Measurements from ENCODE around the gene CACNA1S.

CACNA1S gene

GRCh38 chr1:201020040-201020591, 92.1 kb downstream of the CACNA1S start:
- Histone ChIP-seq H3K14ac (ENCODE audit: low read length) (no peak overlapping the region), H3K4me3 (ENCODE audit: low read length in 2 of 2) (no peak overlapping the region), H2BK15ac (ENCODE audit: low read length) (peak overlapping the region; percentile 49), H4K8ac (ENCODE audit: low read depth, low read length) (no peak overlapping the region), H2AK5ac (ENCODE audit: low read depth, low read length) (peak overlapping the region; percentile 42), H2BK5ac (ENCODE audit: low read length) (peak overlapping the region; percentile 25), H2AFZ (ENCODE audit: low read length) (no peak overlapping the region), H3K79me1 (ENCODE audit: low read depth, low read length) (no peaks in the 10 kb centered on the region), H3K27me3 (ENCODE audit: control insufficient read depth in 3 of 3, insufficient read depth in 3 of 3, low read depth in 1 of 3, low read length in 3 of 3) (peaks cover 0 to 6% (median 0%) of the 10 kb centered on the region in 3 experiments), H3K23ac (ENCODE audit: low read depth, low read length, poor library complexity) (no peak overlapping the region), H3K9me3 (replicated peaks in 1 of 2; ENCODE audit: control insufficient read depth in 2 of 2, insufficient read depth in 1 of 2, low read depth in 1 of 2, low read length in 2 of 2) (no peaks in the 10 kb centered on the region), H3K4me2 (ENCODE audit: insufficient read depth, low read length, poor library complexity, severe bottlenecking) (no peak overlapping the region), H3K36me3 (replicated peaks in 1 of 2; ENCODE audit: control insufficient read depth in 2 of 2, insufficient read depth in 2 of 2, low read length in 2 of 2) (peaks cover 0 to 1% of the 10 kb centered on the region in 2 donors), H3K18ac (ENCODE audit: low read length) (peak overlapping the region; percentile 65), H3K9ac (ENCODE audit: low read depth, low read length, poor library complexity) (no peak overlapping the region), H2BK120ac (ENCODE audit: low read depth, low read length) (no peak overlapping the region), H3K4ac (ENCODE audit: low read length) (no peak overlapping the region), H3K27ac (replicated peaks; ENCODE audit: low read length) (no peak overlapping the region), H4K91ac (ENCODE audit: low read depth, low read length, poor library complexity) (no peak overlapping the region), H3K4me1 (ENCODE audit: control insufficient read depth in 2 of 2, insufficient read depth in 1 of 2, low read depth in 1 of 2, low read length in 2 of 2) (peaks cover 31 to 40% of the 10 kb centered on the region in 2 donors), H2BK12ac (ENCODE audit: low read length) (no peak overlapping the region)
- WGBS, 2 donors (ENCODE audit: extremely low coverage in 2 of 2, insufficient read length in 2 of 2, insufficient replicate concordance in 1 of 2): no CpG with 5 or more reads among the region's 4 CpGs
- no peak for DNase-seq (ENCODE audit: low spot score)

GRCh38 chr1:201019321-201019977, 92.8 kb downstream of the CACNA1S start:
- H3K36me3 ChIP-seq (replicated peaks in 1 of 2; ENCODE audit: control insufficient read depth in 2 of 2, insufficient read depth in 2 of 2, low read length in 2 of 2): peaks cover 0 to 1% of the 10 kb centered on the region in 2 donors
- H3K4ac ChIP-seq (ENCODE audit: low read length): no peak overlapping the region
- H3K14ac ChIP-seq (ENCODE audit: low read length): no peak overlapping the region
- H4K8ac ChIP-seq (ENCODE audit: low read depth, low read length): no peak overlapping the region
- no peak overlapping the region for H2BK5ac ChIP-seq (ENCODE audit: low read length)
- WGBS, 2 donors (ENCODE audit: extremely low coverage in 2 of 2, insufficient read length in 2 of 2, insufficient replicate concordance in 1 of 2): no CpG with 5 or more reads among the region's 5 CpGs
- no peaks in the 10 kb centered on the region for H3K9me3 ChIP-seq (replicated peaks in 1 of 2; ENCODE audit: control insufficient read depth in 2 of 2, insufficient read depth in 1 of 2, low read depth in 1 of 2, low read length in 2 of 2)
- H3K79me1 ChIP-seq (ENCODE audit: low read depth, low read length): no peaks in the 10 kb centered on the region
- no peak overlapping the region for H3K9ac ChIP-seq (ENCODE audit: low read depth, low read length, poor library complexity)
- H3K4me3 ChIP-seq (ENCODE audit: low read length in 2 of 2): no peak overlapping the region
- H3K27me3 ChIP-seq (ENCODE audit: control insufficient read depth in 3 of 3, insufficient read depth in 3 of 3, low read depth in 1 of 3, low read length in 3 of 3): peaks cover 0 to 6% (median 0%) of the 10 kb centered on the region in 3 experiments
- H3K4me1 ChIP-seq (ENCODE audit: control insufficient read depth in 2 of 2, insufficient read depth in 1 of 2, low read depth in 1 of 2, low read length in 2 of 2): peaks cover 35 to 36% of the 10 kb centered on the region in 2 donors
- no peak overlapping the region for H3K23ac ChIP-seq (ENCODE audit: low read depth, low read length, poor library complexity)
- H2AK5ac ChIP-seq (ENCODE audit: low read depth, low read length): peak overlapping the region; percentile 81
- no peak overlapping the region for H4K91ac ChIP-seq (ENCODE audit: low read depth, low read length, poor library complexity)
- H2BK12ac ChIP-seq (ENCODE audit: low read length): no peak overlapping the region
- no peak overlapping the region for H3K4me2 ChIP-seq (ENCODE audit: insufficient read depth, low read length, poor library complexity, severe bottlenecking)
- H2BK15ac ChIP-seq (ENCODE audit: low read length): no peak overlapping the region
- H2AFZ ChIP-seq (ENCODE audit: low read length): no peak overlapping the region
- H2BK120ac ChIP-seq (ENCODE audit: low read depth, low read length): no peak overlapping the region
- H3K27ac ChIP-seq (replicated peaks; ENCODE audit: low read length): no peak overlapping the region
- H3K18ac ChIP-seq (ENCODE audit: low read length): no peak overlapping the region
- DNase-seq (ENCODE audit: low spot score): no peak

- H3K27ac ChIP-seq (replicated peaks; ENCODE audit: low read length): no peak overlapping the region
- no peak overlapping the region for H3K14ac ChIP-seq (ENCODE audit: low read length)
- WGBS, 2 donors (ENCODE audit: extremely low coverage in 2 of 2, insufficient read length in 2 of 2, insufficient replicate concordance in 1 of 2): no CpG with 5 or more reads among the region's 2 CpGs
- H2AFZ ChIP-seq (ENCODE audit: low read length): no peak overlapping the region
- H3K36me3 ChIP-seq (replicated peaks in 1 of 2; ENCODE audit: control insufficient read depth in 2 of 2, insufficient read depth in 2 of 2, low read length in 2 of 2): peaks cover 0 to 1% of the 10 kb centered on the region in 2 donors
- H2BK12ac ChIP-seq (ENCODE audit: low read length): no peak overlapping the region
- H3K4me2 ChIP-seq (ENCODE audit: insufficient read depth, low read length, poor library complexity, severe bottlenecking): no peak overlapping the region
- H3K9ac ChIP-seq (ENCODE audit: low read depth, low read length, poor library complexity): no peak overlapping the region
- no peak overlapping the region for H4K91ac ChIP-seq (ENCODE audit: low read depth, low read length, poor library complexity)
- no peaks in the 10 kb centered on the region for H3K9me3 ChIP-seq (replicated peaks in 1 of 2; ENCODE audit: control insufficient read depth in 2 of 2, insufficient read depth in 1 of 2, low read depth in 1 of 2, low read length in 2 of 2)
- no peak overlapping the region for H3K4ac ChIP-seq (ENCODE audit: low read length)
- H2AK5ac ChIP-seq (ENCODE audit: low read depth, low read length): no peak overlapping the region
- H2BK15ac ChIP-seq (ENCODE audit: low read length): no peak overlapping the region
- DNase-seq (ENCODE audit: low spot score): no peak
- H2BK120ac ChIP-seq (ENCODE audit: low read depth, low read length): no peak overlapping the region
- no peak overlapping the region for H4K8ac ChIP-seq (ENCODE audit: low read depth, low read length)
- peaks cover 34 to 37% of the 10 kb centered on the region in 2 donors for H3K4me1 ChIP-seq (ENCODE audit: control insufficient read depth in 2 of 2, insufficient read depth in 1 of 2, low read depth in 1 of 2, low read length in 2 of 2)
- no peak overlapping the region for H3K4me3 ChIP-seq (ENCODE audit: low read length in 2 of 2)
- no peaks in the 10 kb centered on the region for H3K79me1 ChIP-seq (ENCODE audit: low read depth, low read length)
- H3K23ac ChIP-seq (ENCODE audit: low read depth, low read length, poor library complexity): no peak overlapping the region
- H2BK5ac ChIP-seq (ENCODE audit: low read length): no peak overlapping the region
- no peak overlapping the region for H3K18ac ChIP-seq (ENCODE audit: low read length)
- peaks cover 0 to 5% (median 0%) of the 10 kb centered on the region in 3 experiments for H3K27me3 ChIP-seq (ENCODE audit: control insufficient read depth in 3 of 3, insufficient read depth in 3 of 3, low read depth in 1 of 3, low read length in 3 of 3)
Measured at GRCh38 chr1:201017828-201018163, 94.4 kb downstream of the CACNA1S start.

- peaks cover 0 to 1% of the 10 kb centered on the region in 2 donors for H3K36me3 ChIP-seq (replicated peaks in 1 of 2; ENCODE audit: control insufficient read depth in 2 of 2, insufficient read depth in 2 of 2, low read length in 2 of 2)
- peak overlapping the region; percentile 53 for H3K23ac ChIP-seq (ENCODE audit: low read depth, low read length, poor library complexity)
- no peak overlapping the region for H4K8ac ChIP-seq (ENCODE audit: low read depth, low read length)
- no peaks in the 10 kb centered on the region for H3K79me1 ChIP-seq (ENCODE audit: low read depth, low read length)
- H3K27me3 ChIP-seq (ENCODE audit: control insufficient read depth in 3 of 3, insufficient read depth in 3 of 3, low read depth in 1 of 3, low read length in 3 of 3): no peaks in the 10 kb centered on the region
- no peak overlapping the region for H4K91ac ChIP-seq (ENCODE audit: low read depth, low read length, poor library complexity)
- H2BK120ac ChIP-seq (ENCODE audit: low read depth, low read length): peak overlapping the region; percentile 35
- no peak for DNase-seq (ENCODE audit: low spot score)
- H3K18ac ChIP-seq (ENCODE audit: low read length): peak overlapping the region; percentile 48
- peak overlapping the region; percentile 7 for H3K9ac ChIP-seq (ENCODE audit: low read depth, low read length, poor library complexity)
- H2BK15ac ChIP-seq (ENCODE audit: low read length): peak overlapping the region; percentile 62
- no peaks in the 10 kb centered on the region for H3K9me3 ChIP-seq (replicated peaks in 1 of 2; ENCODE audit: control insufficient read depth in 2 of 2, insufficient read depth in 1 of 2, low read depth in 1 of 2, low read length in 2 of 2)
- peaks cover 29 to 34% of the 10 kb centered on the region in 2 donors for H3K4me1 ChIP-seq (ENCODE audit: control insufficient read depth in 2 of 2, insufficient read depth in 1 of 2, low read depth in 1 of 2, low read length in 2 of 2)
- WGBS, 2 donors (ENCODE audit: extremely low coverage in 2 of 2, insufficient read length in 2 of 2, insufficient replicate concordance in 1 of 2): no CpG with 5 or more reads among the region's 9 CpGs
- H2AK5ac ChIP-seq (ENCODE audit: low read depth, low read length): peak overlapping the region; percentile 58
- no peak overlapping the region for H3K4me3 ChIP-seq (ENCODE audit: low read length in 2 of 2)
- H2AFZ ChIP-seq (ENCODE audit: low read length): no peak overlapping the region
- no peak overlapping the region for H3K4ac ChIP-seq (ENCODE audit: low read length)
- H3K27ac ChIP-seq (replicated peaks; ENCODE audit: low read length): no peak overlapping the region
- no peak overlapping the region for H2BK5ac ChIP-seq (ENCODE audit: low read length)
- peak overlapping the region; percentile 46 for H2BK12ac ChIP-seq (ENCODE audit: low read length)
- no peak overlapping the region for H3K14ac ChIP-seq (ENCODE audit: low read length)
- no peak overlapping the region for H3K4me2 ChIP-seq (ENCODE audit: insufficient read depth, low read length, poor library complexity, severe bottlenecking)
Measured at GRCh38 chr1:201016943-201017827, 95.0 kb downstream of the CACNA1S start.

Data from neuronal stem cell (in vitro differentiated cells).